GM21528 (cell line): Measurements from ENCODE around the gene ERC1.
"Not testable (repeated sequence)": the region's sequence is repeated elsewhere in the genome, so short reads cannot be mapped to it uniquely, and the experiment has no call there.

ENCODE experiments used
- ATAC-seq: cut with Tn5 transposase; IDR thresholded peaks from one replicate; pipeline ENCODE4 v1.9.1; 2021; ENCODE audit warnings: mild to moderate bottlenecking, moderate library complexity; ENCODE audit not compliant: unreplicated experiment, low FRiP score

The ERC1 gene

DNA sequence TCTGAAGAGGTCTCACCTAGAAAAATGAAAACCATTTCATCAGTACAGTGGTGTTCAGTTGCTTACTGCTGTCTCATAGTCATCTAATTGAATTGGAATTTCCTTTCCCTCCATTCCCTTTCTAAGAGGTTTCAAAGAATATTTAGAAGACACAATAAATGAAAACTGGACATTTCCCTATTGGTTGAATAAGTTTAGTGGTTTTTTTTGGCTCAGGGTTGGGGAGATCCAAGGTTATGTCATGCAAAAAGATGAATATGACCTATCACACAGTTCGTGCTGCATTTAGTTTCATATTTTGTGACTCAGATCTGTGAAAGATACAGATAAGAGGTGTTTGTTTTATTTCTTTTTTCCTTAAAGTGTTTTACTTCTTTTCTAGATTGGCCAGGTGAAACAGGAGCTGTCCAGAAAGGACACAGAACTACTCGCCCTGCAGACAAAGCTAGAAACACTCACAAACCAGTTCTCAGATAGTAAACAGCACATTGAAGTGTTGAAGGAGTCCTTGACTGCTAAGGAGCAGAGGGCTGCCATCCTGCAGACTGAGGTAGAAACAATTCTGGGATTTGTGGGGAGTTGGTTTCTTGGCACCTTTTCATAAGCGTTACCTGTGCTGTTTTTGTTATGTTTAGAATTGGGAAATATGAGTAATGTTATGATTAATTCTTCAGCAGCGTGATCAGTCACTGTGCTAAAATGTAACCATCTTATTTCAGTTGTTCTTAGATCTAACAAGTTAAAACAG lies 124.6 kb downstream of the ERC1 start:
- no peak for ATAC-seq

DNA sequence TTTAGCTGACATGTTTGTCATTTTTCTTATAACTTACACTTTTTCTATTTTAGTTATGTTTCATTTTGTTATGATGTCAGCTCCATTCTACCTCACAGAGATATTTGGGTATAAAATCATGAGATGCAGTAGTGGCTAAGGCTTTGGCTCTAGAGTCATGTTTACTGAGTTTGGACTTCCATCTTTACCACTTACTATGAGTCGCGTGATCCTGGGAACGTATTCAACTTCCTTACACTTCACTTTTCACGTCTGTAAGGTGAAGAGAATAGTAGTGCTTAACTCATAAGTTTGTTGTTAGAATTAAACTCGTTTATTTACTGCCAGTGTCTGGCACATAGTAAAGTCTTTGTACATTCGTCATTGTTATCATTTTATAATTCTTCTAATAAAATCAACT lies 126.3 kb downstream of the ERC1 start:
- ATAC-seq: no peak

DNA sequence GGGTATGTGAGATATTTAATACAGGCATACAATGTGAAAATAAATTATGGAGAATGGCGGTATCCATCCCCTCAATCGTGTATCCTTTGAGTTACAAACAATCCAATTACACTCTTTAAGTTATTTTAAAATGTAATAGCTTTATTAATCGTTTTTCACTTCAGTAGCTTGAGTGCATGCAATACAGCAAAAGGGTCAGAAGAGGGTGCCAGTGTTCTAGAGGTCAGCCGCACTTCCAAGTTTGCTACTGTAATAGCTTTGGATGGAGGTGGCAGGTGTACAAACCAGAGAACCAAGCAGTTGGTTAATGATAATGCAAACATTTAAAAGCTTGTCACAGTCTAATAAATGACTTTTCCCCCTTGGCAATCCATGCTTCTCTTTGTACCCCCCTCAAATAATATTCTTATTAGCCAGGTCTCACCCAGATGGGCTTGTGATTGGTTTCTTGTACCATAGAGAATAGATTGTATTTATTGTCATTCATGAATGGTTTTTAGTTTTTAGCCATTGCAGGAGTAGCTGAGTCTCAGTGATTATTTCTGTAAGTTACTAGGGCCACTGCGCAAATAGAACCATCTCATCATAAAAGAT lies 127.0 kb downstream of the ERC1 start:
- ATAC-seq: no peak

DNA sequence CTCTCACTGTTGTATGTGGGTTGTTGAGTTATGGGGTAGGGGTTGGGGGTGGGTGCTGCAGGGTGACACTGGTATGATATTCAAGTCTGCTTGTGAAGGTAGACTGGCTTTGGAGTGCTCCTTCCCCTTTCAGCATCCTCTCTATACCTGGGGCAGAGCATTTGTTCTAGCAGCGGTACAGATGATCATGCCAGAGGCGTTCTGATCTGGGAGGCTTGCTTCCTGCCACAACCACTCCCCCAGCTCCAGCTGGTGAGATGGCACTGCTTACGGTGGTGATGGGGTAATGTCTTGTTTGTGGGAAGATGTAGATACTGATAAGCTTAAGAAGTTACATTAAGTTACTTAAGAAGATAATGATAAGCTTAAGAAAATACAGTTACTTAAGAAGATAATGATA lies 131.8 kb downstream of the ERC1 start:
- ATAC-seq: no peak

DNA sequence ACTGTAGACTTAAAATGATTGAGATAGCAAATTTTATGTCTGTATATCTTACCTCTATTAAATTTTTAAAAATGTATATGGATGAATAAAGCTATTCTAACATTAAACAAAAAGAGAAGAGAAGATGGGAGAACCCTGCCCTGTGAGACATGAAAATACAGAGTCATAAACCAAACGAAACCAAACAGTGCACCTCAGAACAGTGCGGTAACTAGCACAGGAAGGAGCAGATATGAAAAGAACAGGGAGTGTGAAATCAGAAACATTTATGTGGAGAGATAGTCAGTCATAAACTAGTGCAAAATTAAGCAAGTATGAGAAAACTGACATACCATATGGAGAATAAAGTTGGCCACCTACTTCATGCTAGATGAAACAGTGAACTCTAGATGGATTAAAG lies 135.1 kb downstream of the ERC1 start:
- ATAC-seq: no peak

DNA sequence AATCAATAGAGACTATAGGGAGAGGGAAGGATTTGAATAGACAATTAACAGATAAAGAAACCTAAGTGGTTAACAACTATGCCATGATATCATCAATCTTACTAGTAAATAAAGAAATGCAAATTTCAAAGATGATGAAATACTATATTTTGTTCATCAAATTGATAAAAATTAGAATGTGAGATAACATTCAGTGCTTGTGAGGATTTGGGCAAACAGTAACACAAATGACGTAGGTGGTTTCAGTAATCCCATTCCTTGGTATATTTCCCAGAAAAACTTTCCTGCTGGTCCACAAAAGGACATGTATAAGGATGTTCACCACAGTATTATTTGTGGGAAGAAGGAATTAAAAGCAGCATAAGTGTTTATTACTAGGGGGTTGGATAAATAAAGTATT lies 136.0 kb downstream of the ERC1 start:
- no peak for ATAC-seq

DNA sequence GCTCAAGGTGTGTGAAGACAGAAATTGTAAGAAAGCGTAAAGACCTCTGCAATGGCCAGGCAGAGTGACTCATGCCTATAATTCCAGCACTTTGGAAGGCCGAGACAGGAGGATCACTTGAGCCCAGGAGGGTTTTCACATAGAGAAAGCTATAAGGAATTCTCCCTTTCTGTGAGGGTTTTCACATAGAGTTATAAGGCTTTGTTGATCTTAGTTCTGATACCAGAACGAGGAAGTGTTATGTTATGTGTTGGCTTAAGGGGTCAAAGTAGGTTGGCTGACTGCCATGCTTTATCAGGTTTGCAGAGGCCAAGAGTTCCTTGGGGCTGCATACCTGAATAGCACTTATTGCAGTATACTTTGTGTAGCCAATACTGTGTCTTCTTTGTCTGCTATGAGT lies 139.1 kb downstream of the ERC1 start:
- no peak for ATAC-seq

DNA sequence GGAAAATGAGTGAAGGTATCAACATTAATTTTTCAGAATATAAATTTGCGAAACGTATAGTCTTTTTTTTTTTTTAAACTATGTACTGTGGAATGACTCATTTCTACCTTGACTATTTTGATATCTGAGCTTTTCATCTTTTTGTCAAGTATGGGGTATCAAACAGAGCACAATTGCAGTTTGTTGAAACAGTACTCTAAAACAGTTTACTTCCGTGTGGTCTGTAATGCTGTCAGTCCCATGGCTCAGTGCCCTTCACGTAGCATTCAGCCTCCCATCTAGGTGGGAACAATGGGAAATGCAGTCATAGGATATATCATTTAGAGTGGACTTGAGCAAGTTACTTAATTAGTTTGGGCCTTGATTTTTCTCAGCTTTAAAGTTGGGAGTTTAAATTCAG lies 139.5 kb downstream of the ERC1 start:
- no peak for ATAC-seq

DNA sequence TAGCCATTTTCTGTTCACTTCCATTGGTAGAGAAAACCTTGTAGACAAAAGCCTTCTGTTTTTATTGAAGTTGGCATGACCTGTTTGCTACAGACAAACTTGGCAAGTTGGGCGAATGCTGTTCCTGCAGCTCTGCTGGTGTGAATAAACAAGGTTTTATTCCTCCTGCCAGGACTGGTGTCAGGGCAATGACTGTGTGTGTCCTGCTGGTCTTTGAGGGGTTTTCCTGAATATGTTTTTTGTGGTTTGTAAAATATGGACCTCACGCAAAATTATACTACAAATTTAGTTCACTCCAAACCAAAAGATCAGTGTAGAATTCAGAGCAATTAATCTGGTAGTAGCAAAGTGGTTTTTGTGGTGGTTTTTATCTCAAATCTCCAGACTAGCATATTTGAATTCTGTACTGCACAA lies 140.8 kb downstream of the ERC1 start:
- no peak for ATAC-seq

DNA sequence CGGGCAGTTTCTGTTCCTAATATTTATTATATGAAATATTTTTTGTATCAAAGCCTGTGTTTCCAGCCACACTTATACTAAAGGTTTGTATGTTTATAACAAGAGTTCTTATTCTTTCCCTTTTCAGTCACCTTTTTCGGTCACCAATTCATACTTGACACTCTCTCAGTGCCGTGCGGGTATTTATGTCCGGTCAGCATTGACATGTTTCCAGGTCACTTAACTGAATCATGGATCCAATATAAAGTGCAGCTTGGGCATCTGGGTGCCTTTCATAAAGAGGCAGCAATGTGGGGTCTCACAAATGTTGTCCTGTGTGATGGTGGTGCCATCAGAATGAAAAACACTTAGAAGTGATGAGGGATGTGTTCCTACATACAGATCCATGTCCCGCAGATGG lies 141.3 kb downstream of the ERC1 start:
- ATAC-seq: no peak

DNA sequence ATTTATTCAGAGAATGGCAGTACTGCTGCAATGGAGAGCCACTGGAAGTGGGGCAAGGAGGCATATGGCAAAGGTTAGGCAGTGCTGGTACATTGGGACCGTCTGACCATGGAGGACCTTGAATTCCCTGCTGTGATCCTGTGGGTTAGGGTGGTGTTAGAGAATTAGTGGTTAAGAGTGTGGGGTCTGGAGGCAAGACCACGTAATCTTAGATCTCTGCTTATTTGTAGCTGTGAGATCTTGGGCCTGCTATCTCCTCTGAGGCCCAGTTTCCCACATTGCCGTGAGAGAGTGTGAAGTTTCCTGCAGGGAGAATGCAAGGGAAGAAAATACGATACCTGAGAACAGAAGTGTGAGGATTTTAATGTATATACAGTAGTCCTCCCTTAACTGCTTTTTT lies 147.7 kb downstream of the ERC1 start:
- ATAC-seq: no peak

DNA sequence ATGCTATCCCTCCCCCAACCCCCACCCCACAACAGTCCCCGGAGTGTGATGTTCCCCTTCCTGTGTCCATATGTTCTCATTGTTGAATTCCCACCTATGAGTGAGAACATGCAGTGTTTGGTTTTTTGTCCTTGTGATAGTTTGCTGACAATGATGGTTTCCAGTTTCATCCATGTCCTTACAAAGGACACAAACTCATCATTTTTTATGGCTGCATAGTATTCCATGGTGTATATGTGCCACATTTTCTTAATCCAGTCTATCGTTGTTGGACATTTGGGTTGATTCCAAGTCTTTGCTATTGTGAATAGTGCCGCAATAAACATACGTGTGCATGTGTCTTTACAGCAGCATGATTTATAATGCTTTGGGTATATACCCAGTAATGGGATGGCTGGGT lies 155.7 kb downstream of the ERC1 start:
- ATAC-seq: not testable (repeated sequence)

DNA sequence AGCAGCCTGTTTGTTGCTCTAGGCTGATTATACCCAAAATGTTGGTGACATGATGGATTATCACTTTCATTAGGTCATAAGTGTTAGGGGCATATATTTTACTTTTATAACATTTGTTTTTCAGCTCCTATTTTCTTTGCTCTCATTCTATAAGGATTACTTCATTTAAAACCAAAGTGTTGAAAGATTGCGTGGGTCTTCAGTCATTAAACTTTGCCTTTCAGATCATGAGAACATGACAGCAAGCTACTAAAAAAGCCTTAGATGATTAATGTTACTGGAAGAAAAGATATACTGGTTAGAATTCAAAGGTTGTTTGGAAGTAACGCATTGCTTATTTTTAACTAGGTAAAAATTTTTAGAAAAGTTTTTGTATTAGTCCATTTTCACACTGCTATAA lies 156.8 kb downstream of the ERC1 start:
- no peak for ATAC-seq

DNA sequence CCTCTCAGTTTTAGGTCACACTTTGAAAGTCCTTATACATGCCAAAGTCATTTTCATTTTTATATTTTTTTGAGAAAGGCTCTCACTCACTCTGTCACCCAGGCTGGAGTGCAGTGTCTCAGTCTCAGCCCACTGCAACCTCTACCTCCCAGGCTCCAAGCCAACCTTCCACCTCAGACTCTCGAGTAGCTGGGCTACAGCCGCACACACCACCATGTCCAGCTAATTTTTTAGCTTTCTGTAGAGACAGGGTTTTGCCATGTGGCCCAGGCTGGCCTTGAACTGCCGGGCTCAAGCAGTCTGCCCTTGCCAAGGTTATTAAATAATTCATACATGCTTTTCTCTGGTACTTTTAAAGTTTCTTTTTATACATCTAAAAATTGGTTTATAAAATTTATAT lies 166.0 kb downstream of the ERC1 start:
- ATAC-seq: no peak

DNA sequence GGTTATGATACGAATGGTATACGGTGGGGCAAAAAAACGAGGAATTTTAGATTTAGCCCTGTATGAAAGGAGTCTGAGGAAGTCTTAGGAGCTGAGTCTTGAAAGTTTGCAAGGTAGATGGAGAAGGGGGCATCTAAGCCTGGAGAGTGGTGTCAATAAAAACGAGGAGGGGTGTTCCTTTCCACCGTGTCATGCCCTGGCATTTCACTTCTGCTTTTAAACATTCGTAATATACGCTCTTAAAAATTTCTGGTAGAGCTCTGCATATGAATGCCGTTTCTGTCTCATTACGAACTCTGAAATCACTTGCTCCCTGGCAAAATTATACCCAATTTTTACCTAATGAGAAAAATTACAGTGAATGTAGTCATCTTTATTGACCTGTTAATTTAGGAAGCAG lies 170.2 kb downstream of the ERC1 start:
- no peak for ATAC-seq

DNA sequence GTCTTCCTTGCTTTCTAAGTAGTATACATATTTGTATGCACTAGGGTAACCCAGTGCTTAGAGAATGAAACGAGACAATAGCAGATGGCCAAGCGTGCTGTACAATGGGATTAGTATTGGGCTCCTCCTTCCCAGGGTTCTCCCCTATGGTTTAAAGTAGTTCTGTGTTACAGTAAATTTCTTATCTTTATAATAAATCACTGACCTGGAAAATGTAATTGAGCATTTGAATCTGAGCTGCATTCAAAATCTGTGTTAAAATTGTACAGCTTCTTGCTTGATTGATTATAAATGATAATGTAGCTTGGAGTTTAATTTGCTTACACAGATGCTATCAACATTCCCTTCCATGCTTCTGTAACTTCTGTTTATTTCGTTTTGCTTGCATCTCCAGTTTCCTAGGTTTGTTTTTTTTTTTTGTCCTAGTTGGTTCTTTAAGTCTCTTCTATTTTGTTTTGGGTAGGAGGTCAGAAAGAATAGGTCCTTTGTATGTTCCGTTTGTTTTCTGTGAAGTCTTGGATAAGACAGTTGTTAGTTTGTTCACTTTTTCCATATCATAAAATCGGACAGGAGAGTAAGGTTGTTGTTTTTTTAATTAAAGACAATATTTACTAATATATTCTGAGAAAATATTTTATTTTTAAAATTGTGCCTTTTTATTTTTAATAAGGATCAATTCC lies 171.2 kb downstream of the ERC1 start:
- no peak for ATAC-seq

DNA sequence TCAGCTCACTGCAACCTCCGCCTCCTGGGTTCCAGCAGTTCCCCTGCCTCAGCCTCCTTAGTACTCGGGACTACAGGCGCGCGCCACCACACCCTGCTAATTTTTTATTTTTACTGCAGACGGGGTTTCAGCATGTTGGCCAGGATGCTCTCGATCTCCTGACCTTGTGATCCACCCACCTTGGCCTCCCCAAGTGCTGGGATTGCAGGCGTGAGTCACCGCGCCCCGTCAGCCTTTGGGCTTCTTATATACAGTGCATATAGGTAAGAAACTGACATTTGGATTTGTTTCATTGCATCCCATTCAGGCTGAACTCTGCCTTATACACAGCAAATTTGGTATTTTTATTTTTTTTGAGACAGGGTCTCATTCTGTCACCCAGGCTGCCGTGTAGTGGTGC lies 176.8 kb downstream of the ERC1 start:
- ATAC-seq: no peak

DNA sequence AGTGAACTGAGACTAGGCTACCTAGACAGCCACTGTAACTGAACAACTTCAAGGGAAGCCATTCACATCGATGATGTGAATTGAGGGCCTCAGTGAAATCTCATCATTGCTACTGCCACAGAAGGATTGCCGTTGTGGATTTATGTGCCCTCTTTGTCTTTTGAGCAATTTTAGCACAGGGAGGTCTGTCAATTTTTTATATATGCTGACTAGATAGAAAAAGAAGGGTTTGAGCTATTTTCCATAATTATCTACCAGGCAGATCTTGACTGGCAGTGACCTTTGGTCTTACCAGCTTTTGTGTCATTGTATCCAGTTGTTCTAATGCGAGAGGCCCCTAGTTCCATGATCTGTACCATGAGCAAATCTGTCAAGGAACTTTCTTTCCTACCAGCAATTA lies 179.4 kb downstream of the ERC1 start:
- no peak for ATAC-seq

DNA sequence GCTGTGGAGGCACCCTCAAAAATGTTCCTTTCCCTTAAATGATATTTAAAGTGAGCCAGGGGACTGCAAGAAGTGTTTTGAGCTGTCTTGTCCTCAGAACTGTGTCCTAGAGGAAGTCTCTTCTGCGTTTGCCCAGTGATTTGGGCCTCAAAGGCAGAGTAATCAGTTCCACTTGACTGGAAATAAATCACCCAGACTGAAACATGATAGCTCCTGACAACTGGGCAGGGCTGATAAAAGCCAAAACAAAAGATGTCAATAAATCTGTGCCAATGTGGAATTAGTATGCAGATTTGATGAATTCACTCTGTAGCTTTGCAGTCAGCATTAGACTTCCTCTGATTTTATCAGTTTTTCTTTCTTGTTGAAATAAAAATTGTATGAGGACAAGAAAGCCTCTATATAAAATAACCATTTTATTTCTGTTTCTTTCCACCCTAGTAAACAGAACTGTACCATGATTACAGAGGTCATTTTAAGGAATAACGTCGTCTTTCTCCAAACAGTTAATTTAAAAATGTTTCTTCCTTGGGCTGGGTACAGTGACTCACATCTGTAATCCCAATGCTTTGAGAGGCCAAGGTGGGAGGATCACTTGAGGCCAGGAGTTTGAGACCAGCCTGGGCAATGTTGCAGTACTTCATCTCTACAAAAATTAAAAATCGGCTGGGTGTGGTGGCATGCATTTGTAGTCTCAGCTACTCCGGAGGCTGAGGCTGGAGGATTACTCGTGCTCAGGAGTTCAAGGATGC lies 180.8 kb downstream of the ERC1 start:
- no peak for ATAC-seq

DNA sequence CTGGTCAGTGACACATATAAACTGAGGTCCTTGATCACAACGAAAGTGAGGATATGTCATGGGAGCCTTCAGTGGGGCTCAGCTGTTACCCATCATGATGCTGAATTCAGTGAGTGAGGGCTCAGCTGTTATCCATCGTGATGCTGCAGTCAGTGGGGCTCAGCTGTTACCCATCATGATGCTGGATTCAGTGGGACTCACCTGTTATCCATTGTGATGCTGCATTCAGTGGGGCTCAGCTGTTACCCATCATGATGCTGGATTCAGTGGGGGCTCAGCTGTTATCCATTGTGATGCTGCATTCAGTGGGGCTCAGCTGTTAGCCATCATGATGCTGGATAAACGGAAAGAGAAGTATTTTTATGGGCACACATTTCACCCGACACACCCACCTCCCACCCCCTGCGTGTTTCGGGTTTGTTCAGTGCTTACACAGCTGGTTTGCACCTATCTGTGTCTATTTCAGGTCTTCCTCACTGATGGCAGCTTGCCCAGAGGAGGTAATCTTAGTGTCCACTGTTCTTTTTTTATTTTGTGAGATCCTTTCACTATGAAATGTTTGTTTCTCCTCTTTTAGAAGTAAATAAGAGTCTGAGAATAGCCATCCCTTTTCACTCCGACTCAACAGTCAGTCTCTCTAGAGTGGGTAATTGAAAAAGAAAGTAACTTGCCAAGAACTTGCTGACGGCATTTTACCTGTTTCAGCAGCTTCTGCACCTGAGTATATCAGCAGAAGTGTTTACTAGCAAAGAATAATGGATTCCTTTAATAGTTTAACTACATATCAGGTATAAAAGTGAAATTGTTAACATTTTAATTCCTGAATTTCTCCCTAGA lies 183.0 kb downstream of the ERC1 start:
- no peak for ATAC-seq
